Loucy (cell line): ENCODE data around the gene LIN37.

Experiments used
- H2AFZ ChIP-seq: fragments of 200-600 bp; sonication (generic); 2 replicates; pipeline ENCODE4 v1.6.0; 2016; ENCODE audit warnings: antibody characterized with exemption, mild to moderate bottlenecking, low read length, moderate library complexity
- H3F3A ChIP-seq: fragments of 200-600 bp; 2 replicates; pipeline ENCODE4 v1.6.0; 2016; ENCODE audit warnings: antibody characterized with exemption, low read depth, mild to moderate bottlenecking
- H3K27me3 ChIP-seq: fragments of 200-600 bp; sonication (generic); 2 replicates; pipeline ENCODE4 v1.6.1; 2014; ENCODE audit warnings: low read length, mild to moderate bottlenecking; ENCODE audit not compliant: insufficient read depth, poor library complexity, severe bottlenecking
- H3K36me3 ChIP-seq: fragments of 200-600 bp; sonication (generic); 2 replicates; pipeline ENCODE4 v1.6.1; 2016; ENCODE audit warnings: low read length; ENCODE audit not compliant: insufficient read depth
- H3K4me1 ChIP-seq: fragments of 200-600 bp; sonication (generic); 2 replicates; pipeline ENCODE4 v1.5.1; 2014; ENCODE audit warnings: low read length, mild to moderate bottlenecking; ENCODE audit not compliant: insufficient read depth, poor library complexity, severe bottlenecking
- H3K4me2 ChIP-seq: fragments of 200-600 bp; sonication (generic); 2 replicates; pipeline ENCODE4 v1.6.0; 2014; ENCODE audit warnings: antibody characterized with exemption, low read length, low read depth, mild to moderate bottlenecking; ENCODE audit not compliant: poor library complexity, severe bottlenecking
- H3K4me3 ChIP-seq: fragments of 200-600 bp; sonication (generic); 2 replicates; pipeline ENCODE4 v1.5.1; 2014; ENCODE audit warnings: low read length, mild to moderate bottlenecking, mixed read lengths; ENCODE audit not compliant: poor library complexity, severe bottlenecking
- H3K79me2 ChIP-seq: fragments of 200-600 bp; sonication (generic); 2 replicates; pipeline ENCODE4 v1.6.1; 2014; ENCODE audit warnings: low read length; ENCODE audit not compliant: insufficient read depth
- H3K9ac ChIP-seq: fragments of 200-600 bp; sonication (generic); 2 replicates; pipeline ENCODE4 v1.6.0; 2014; ENCODE audit warnings: mild to moderate bottlenecking, low read depth, low read length, moderate library complexity; ENCODE audit not compliant: poor library complexity, severe bottlenecking
- H3K9me2 ChIP-seq: fragments of 200-600 bp; sonication (generic); replicated peaks from 2 replicates; pipeline ENCODE4 v1.6.1; 2016; ENCODE audit warnings: low read depth, low read length, mixed read lengths
- H3K9me3 ChIP-seq: fragments of 200-600 bp; sonication (generic); 2 replicates; pipeline ENCODE4 v1.6.1; 2014; ENCODE audit warnings: mild to moderate bottlenecking, antibody characterized with exemption, low read length, low read depth; ENCODE audit not compliant: insufficient read depth
- H4K20me1 ChIP-seq: fragments of 200-600 bp; sonication (generic); 2 replicates; pipeline ENCODE4 v1.6.0; 2014; ENCODE audit warnings: antibody characterized with exemption, low read length, mild to moderate bottlenecking; ENCODE audit not compliant: insufficient read depth, poor library complexity, severe bottlenecking
- CTCF ChIP-seq: fragments of 200-600 bp; sonication (generic); conservative IDR thresholded peaks from 2 replicates; pipeline ENCODE4 v1.5.1; 2014; ENCODE audit warnings: mild to moderate bottlenecking, antibody characterized with exemption, low read length
- EZH2phosphoT487 ChIP-seq: fragments of 200-600 bp; IDR thresholded peaks from 2 replicates; pipeline ENCODE4 v1.6.1; 2018; ENCODE audit warnings: antibody characterized with exemption, mild to moderate bottlenecking, moderate library complexity, borderline replicate concordance

LIN37 gene

GRCh38 chr19:35729763-35730162, 18.6 kb upstream of the LIN37 start:
- H3K36me3 ChIP-seq: peaks cover 62% of the 10 kb centered on the region; the same call in 1 of the 2 replicates
- H2AFZ ChIP-seq: no peak overlapping the region
- H3K4me1 ChIP-seq: no peaks in the 10 kb centered on the region
- no peaks in the 10 kb centered on the region for H3F3A ChIP-seq
- TF ChIP-seq CTCF (no peak), EZH2phosphoT487 (no peak)
- no peaks in the 10 kb centered on the region for H3K27me3 ChIP-seq
- no peaks in the 10 kb centered on the region for H3K79me2 ChIP-seq
- H4K20me1 ChIP-seq: no peaks in the 10 kb centered on the region
- H3K4me2 ChIP-seq: no peak overlapping the region
- no peak overlapping the region for H3K9ac ChIP-seq
- no peaks in the 10 kb centered on the region for H3K9me2 ChIP-seq
- H3K4me3 ChIP-seq: no peak overlapping the region
- no peaks in the 10 kb centered on the region for H3K9me3 ChIP-seq

GRCh38 chr19:35730326-35730725, 18.1 kb upstream of the LIN37 start:
- no peak for TF ChIP-seq EZH2phosphoT487
- TF ChIP-seq CTCF: no peak
- Histone ChIP-seq H3K9ac (no peak overlapping the region), H3K4me3 (no peak overlapping the region), H4K20me1 (no peaks in the 10 kb centered on the region), H3K79me2 (no peaks in the 10 kb centered on the region), H3F3A (no peaks in the 10 kb centered on the region), H3K9me2 (no peaks in the 10 kb centered on the region), H3K36me3 (peaks cover 56% of the 10 kb centered on the region; the same call in 1 of the 2 replicates), H2AFZ (no peak overlapping the region), H3K4me1 (no peaks in the 10 kb centered on the region), H3K27me3 (no peaks in the 10 kb centered on the region), H3K4me2 (no peak overlapping the region), H3K9me3 (no peaks in the 10 kb centered on the region)

GRCh38 chr19:35731353-35731752, 17.0 kb upstream of the LIN37 start:
- Histone ChIP-seq H3K9ac (no peak overlapping the region), H4K20me1 (no peaks in the 10 kb centered on the region), H3K9me2 (no peaks in the 10 kb centered on the region), H3K36me3 (peaks cover 47% of the 10 kb centered on the region; the same call in 1 of the 2 replicates), H2AFZ (no peak overlapping the region), H3F3A (no peaks in the 10 kb centered on the region), H3K9me3 (no peaks in the 10 kb centered on the region), H3K79me2 (no peaks in the 10 kb centered on the region), H3K4me2 (no peak overlapping the region), H3K4me3 (no peak overlapping the region), H3K4me1 (no peaks in the 10 kb centered on the region), H3K27me3 (no peaks in the 10 kb centered on the region)
- TF ChIP-seq EZH2phosphoT487 (no peak), CTCF (no peak)
